Posterior vena cava (tissue), 2 donors: ENCODE data around the gene HAUS8. TPM values are rescaled to one million over a fixed set of nuclear protein-coding genes. Genes with fewer than 3 reads are reported as not detected.
"Not testable (repeated sequence)": the region's sequence is repeated elsewhere in the genome, so short reads cannot be mapped to it uniquely, and the experiment has no call there.

Source experiments
- DNase-seq: peaks from one replicate; pipeline ENCODE4 v3.0.0-alpha.2; 2020; ENCODE audit warnings: low spot score
- intact Hi-C, 2 donors: fragments of 100-400 bp; cut with DNase I; formaldehyde crosslinking; loops; one replicate each; pipeline versions ENCODE4 v1.14.1 to v1.14.2; 2022 to 2023
- total RNA-seq, 2 donors: library from RNA; stranded (reverse); fragmentation: NEBNext Ultra II Directional; extraction: Animal tissue kit (Norgen Biotek cat#: 25700); gene quantifications; one replicate each; pipeline ENCODE4 v1.2.1, GENCODE V29; 2021
- donor health status: DM: yes; HTN: yes; CAD: no.
- donor health status: DM: yes; HTN: yes; CAD: no.

The HAUS8 gene
- total RNA-seq, 2 donors from 2014 or later: 4.2 to 4.8 TPM

DNA sequence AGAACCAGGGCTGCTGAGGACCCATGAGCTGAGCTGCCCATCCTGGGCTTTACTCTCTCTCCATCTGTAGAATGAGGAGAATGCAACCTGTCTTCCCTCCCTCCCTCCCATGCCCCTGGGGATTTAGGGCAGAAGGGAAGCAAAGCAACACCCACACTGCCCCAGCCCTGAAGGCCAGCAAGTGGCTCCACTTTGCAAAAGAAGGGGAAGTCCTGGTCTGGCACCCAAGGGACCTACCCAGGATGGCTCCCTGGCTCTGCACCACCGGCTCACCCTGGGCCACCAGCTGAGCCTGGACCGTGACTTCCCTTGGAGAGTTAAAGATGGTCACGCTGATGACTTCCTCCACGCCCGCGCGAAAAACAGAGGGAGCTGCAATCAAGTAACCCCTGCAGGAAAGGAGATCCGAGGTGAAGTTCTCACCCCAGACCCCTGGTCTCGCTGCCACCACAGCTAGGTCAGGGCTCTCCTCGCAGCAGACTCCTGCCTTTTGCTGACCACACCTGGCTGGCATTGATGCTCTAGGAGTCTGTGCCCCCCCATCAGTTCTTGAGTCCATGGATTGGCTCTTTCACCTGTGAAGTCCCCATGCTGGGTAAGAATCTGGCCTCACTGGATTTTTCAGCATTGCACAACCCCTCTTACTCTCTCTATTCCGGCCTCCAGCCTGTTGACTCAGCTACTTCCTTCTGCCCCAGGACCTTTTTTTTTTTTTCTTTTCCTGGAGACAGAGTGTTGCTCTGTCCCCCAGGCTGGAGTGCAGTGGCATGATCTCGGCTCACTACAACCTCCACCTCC, 53.3 kb downstream of the HAUS8 start:
- intact Hi-C loops: no loop called here
- DNase-seq: no peak

DNA sequence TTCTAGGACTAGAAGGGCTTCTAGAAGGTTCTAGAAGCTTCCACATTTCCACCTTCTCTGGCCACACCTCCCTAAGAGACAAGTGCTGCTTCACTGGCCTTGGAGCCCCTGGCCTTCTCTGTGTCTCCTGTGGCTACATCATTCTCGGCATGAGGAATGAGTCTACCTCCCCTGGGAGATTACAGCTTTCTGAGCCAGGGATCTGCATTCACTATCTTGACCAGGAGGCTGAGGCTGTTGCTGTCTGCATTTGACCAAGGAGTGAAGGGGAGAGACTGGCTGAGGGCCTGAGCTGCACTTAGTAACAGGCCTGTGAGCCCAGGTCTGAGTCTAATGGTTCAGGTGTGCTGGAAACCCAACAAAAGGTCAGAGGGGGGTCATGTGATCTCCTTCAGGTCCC, 53.9 kb downstream of the HAUS8 start:
- DNase-seq: no peak
- intact Hi-C loops: no loop called here

DNA sequence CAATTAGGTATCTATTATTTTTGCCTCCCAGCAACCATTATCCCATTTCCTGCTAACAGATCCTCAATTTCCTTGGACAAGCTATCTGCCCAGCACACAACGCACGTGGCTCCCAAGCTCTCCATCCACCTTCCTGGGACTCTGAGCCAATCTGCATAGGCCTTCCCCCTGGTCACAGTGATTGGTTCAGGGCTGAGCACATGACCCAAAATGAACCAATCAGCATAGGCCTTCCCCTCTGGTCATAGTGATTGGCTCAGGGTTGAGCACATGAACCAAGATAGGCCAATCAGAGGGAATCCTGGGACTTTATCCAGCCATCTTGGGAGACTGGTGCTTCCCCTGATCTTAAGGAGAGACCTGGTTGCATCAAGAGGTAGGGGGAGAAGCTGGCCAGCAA, 54.4 kb downstream of the HAUS8 start:
- intact Hi-C loops: no loop called here
- DNase-seq: no peak

DNA sequence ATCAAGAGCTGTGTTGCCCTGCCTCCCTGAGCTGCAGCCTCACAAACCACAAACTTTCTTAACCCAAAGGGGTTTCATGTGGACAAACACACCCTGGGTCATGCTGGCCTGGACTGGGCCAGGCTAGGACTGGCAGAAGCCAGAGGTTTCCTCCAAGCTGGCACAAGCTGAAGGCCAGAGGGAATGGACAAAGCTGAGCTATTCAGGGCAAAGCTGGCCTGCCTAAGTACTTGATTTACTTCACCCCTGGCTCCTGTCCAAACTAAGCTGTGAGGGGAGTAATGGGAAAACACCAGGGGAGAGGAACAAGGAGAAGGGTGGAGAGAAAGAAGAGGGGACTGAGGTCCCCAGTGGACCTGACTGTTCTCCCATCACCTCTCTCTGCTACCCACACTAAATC, 54.9 kb downstream of the HAUS8 start:
- intact Hi-C loops: no loop called here
- DNase-seq: no peak

DNA sequence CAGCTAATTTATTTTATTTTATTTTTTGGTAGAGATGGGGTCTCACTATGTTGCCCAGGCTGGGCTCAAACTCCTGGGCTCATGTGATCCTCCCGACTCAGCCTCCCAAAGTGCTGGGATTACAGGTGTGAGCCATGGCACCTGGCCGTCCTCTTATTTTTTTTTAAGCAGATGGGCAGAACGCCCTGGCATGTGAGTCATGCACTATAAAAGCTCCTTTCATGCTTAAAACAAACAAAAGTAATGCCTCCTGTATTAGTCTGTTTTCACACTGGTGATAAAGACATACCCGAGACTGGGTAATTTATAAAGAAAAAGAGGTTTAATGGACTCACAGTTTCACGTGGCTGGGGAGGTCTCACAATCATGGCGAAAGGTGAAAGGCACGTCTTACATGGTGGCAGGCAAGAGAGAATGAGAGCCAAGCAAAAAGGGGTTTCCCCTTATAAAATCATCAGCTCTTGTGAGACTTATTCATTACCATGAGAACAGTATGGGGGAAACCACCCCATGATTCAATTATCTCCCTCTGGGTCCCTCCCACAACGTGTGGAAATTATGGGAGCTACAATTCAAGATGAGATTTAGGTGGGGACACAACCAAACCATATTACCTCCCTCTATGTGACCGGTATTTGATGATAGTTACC, 60.9 kb downstream of the HAUS8 start:
- intact Hi-C loops, DNase-seq: not testable (repeated sequence)

DNA sequence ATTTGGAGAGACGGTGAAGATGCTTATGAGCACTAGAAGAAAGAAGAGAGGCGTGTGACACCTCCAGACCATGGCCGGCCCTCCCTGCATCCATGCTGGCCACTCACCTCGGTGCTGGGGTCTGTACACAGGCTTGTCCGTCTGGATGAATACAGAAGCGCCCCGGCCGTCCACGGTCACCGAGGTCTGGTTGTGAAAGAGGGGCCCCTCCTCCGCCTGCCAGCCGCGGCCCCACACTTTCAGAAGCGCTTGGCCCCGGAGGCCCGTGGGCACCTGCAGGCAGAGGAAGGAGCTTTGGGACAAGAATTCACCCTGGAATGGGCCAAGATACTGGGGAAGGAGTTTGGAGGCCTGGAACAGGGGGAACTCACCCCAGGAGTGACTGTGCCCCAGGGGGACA, 63.8 kb downstream of the HAUS8 start:
- no peak for DNase-seq
- intact Hi-C loops: no loop called here

DNA sequence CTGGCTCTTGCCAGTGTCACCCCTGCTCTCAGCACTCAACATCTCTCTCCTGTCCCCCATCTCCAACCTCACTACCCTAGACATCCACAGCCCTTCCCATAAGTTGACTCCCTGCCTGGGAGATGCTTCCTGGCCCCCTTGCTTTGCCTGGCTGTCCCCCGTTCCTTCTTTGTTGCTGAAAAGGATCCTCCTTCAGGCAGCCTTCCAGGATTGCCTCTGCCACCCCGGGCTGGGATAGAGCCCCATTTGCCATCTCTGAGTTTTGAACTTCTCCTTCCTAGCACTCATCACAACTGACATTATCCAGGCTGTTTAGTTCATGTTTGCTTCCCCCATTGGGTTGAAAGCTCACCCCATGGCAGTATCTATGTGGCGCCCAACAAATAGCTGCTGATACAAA, 68.7 kb downstream of the HAUS8 start:
- intact Hi-C loops: no loop called here
- DNase-seq: no peak

DNA sequence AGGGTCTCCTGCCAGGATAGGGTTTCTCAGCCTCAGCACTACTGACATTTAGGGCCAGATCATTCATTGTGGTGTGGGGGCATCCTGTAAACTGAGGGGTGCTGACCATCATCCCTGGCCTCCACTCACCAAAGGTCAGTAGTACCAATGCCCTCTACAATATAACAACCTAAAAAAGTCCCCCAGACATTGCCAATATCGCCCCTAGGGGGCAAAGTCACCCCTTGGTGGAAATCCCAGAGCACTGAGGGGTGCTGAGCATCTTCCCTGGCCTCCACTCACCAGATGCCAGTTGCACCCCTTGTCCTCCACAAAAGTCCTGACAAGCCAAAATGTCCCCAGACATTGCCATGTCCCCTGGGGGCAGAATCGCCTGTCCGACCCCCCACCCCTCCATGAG, 70.3 kb downstream of the HAUS8 start:
- DNase-seq: no peak
- intact Hi-C loops: no loop called here

DNA sequence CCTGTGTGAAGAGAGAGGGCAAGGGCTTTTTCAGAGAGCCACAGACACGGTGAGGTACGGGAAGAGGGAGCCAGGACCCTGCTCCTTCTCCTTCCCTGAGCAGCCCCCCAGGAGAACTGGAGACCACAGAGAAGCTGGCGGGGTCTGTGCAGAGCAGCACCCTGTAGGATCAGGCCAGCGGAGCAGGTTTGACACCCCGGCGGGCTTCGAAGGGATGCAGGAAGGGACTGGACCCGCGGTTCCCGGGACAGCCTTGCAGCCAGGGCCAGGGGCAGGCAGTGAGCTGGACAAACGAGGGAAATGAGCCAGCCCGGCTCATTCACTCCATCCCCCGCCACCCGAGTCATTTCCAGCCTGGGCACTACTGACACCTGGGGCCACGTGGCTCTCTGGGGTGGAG, 70.9 kb downstream of the HAUS8 start:
- intact Hi-C loops: no loop called here
- DNase-seq: no peak

DNA sequence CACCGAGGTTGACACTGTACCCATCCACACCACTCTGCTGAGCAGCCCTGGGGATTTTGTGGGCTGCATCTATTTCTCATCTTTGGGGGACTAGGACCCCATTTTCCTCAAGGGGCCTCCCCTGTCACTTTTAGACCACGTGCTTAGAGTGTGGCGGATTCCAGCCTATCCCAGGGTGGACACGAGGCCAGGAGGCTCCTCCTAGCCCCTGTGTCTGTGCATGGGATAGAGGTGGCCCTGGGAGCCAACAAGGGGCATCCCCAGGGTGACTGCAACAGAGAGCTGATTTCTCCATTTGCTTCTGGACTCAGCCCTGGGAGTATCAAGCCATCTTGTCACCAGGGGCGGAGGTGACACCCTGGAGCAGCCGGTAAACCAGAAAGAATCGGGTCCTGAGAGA, 72.8 kb downstream of the HAUS8 start:
- intact Hi-C loops: no loop called here
- no peak for DNase-seq

DNA sequence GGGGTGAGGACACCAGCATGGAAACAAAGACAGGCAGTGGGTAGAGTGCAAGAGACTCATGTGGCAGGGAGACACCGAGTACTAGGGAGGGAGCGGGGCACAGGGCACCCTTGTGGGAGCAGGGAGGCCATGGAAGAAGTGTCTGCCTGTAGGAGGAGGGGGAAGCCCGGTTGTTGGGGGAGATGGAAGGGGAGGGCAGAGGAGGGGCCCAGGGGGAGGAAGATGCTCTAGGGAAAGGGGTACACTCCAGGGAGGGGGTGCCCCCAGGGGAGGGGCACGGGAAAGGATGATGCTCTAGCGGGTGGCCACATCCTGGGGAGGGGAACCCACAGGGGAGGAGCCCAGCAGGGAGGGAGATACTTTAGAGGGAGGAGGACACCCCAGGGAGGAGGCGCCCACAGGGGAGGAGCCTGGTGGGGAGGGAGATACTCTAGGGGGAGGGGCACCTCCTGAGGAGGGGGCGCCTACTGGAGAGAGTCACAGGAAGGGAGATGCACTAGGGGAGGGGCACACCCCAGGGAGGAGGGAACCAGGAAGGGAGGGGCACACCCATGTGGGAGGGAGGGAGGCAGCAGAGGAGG, 73.6 kb downstream of the HAUS8 start:
- intact Hi-C loops: no loop called here
- DNase-seq: no peak

Other genes with a start within 250 kb of the HAUS8 start
- gene SIN3B, start 246.1 kb downstream of the HAUS8 start, total RNA-seq: 10 to 100 TPM; 34.6 to 36.5 TPM
- 1 to 10 TPM; 1.2 to 4.6 TPM for gene F2RL3, start 186.5 kb downstream of the HAUS8 start, total RNA-seq
- 1 to 10 TPM; 6.2 to 6.3 TPM for gene CPAMD8, start 48.6 kb downstream of the HAUS8 start, total RNA-seq
- 100 to 1,000 TPM; 103 to 106 TPM for gene MYO9B, start 325 bp upstream of the HAUS8 start, total RNA-seq
- 10 to 100 TPM; 16.4 to 17.6 TPM for gene USE1, start 139.9 kb upstream of the HAUS8 start, total RNA-seq
- gene OCEL1, start 150.8 kb upstream of the HAUS8 start, total RNA-seq: 10 to 100 TPM; 14.8 to 18.0 TPM
- 10 to 100 TPM; 21.2 to 22.8 TPM for gene NR2F6, start 170.5 kb upstream of the HAUS8 start, total RNA-seq
- gene USHBP1, start 189.3 kb upstream of the HAUS8 start, total RNA-seq: 1 to 10 TPM; 4.8 to 5.7 TPM
- 10 to 100 TPM; 62.9 to 64.6 TPM for gene BABAM1, start 192.0 kb upstream of the HAUS8 start, total RNA-seq
- gene ANKLE1, start 206.4 kb upstream of the HAUS8 start, total RNA-seq: under 1 TPM; 0.14 to 0.19 TPM
- 1 to 10 TPM; 7.4 to 7.8 TPM for gene ABHD8, start 228.0 kb upstream of the HAUS8 start, total RNA-seq
- gene MRPL34, start 230.4 kb upstream of the HAUS8 start, total RNA-seq: 10 to 100 TPM; 52.2 to 54.6 TPM
- 10 to 100 TPM; 30.7 to 33.9 TPM for gene DDA1, start 234.1 kb upstream of the HAUS8 start, total RNA-seq